NAMALWA (cell line): ENCODE results near the gene INPP5A.

ENCODE experiments used
- DNase-seq: peaks from one replicate; pipeline ENCODE4 v3.0.0-alpha.2; 2015; ENCODE audit warnings: low spot score

Gene INPP5A

DNA sequence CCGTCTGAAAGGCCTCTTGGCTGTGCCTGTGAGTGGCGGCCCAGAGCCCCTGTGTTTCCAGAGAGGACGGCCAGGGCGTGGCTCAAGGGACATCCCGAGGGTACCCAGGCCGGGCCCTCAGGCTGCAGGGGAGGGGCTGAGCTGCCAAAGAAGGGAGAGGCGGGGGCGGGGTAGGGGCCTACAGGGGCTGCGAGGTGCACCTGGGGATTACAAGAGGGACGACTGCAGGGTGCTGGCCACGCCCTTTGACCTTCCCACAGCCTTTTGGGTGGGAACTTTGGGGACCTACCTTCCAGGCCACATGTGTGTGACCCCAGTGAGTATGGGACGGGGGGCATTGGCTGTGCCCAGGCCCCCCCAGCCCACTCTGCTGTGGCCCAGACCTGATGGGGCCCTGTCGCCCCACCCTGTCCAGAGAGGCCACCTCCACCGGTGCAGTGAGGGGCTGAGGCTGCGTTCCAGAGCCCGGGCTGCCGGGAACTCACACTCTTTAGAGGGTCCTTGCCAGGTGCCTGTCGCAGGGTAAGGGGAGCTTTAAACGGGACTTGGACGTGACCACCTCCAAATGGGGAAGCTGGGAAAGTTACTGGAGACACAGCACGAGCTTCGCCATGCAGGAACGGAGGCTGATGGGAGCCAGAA lies 267.3 kb downstream of the INPP5A start:
- no peak for DNase-seq

DNA sequence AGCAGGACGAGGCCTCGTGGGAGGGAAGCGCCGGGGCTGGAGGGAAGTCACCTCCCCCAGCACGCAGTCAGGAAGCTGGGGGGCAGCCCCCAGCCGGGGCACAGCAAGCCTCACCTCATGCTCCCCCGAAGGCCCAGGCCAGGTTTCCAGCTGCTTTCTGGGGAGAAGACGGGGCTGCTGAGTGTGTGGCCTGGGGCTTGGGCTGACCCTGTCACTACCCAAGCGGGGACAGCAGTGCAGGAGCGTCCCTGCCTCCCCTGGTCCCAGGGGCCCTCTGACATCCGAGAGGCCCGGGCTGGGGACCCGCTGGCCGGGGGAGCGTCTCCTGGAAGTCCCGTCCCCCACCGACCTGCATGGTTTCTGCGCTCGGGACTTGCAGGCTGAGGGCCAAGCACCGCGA lies 268.0 kb downstream of the INPP5A start:
- no peak for DNase-seq

DNA sequence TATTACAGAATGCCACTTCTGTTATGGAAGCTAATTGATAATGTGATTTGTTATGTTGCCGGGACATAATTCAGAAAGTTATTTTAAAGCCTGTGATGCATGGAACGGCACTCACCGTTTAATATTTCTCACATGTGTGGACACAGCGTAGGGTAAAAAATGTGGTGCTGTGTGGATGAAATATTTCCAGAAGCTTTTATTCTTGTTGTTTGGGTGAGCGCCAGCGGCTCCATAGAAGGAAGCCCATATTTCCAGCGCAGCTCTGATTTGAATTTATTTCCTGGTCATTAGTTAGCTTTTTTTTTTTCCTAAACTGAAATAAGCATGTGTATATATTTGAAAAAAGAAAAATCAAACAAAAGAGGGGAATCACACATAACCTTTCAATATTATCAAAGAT lies 268.5 kb downstream of the INPP5A start:
- DNase-seq: no peak

DNA sequence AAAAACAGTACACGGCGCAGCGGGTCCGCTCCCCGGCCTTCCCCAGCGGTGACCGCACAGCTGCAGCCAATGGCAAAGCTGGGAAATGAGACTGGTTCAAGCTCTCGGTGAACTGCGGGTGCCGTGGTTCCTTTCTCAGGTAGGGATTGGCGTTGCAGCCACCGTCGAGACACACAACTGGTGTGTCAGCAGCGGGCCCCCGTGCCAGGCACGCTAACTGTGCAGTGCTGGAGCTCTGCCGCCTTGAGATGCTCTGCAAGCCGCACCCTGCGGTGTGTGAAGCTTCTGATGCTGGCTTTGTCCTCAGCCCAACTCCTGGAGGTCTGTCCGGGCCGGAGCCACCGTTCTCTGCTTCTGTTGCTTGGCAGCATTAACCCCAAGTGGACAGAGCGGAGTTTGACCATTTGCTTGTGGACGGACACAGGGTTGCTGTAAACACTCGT lies 269.0 kb downstream of the INPP5A start:
- no peak for DNase-seq

DNA sequence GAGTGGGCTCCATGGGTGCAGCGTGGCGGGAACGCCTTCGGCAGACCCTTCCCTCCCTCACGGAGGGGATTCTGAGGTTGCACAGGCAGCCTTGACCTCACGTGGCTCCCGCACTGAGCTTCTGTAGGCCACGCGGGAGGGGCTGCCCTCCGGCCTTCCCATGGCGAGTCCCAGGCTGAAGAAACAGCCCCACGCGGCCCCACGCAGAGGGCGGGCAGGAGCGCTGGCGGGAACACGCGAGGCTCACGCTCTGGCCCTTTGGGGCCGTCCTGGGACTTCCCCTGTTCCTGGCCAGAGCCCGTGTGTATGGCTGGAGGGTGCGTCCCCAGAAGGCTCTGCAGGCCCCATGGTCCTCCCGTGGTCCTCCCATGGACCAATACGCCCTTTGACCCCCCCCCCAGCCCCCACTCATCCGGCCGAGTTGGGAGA lies 270.0 kb downstream of the INPP5A start:
- DNase-seq: no peak

DNA sequence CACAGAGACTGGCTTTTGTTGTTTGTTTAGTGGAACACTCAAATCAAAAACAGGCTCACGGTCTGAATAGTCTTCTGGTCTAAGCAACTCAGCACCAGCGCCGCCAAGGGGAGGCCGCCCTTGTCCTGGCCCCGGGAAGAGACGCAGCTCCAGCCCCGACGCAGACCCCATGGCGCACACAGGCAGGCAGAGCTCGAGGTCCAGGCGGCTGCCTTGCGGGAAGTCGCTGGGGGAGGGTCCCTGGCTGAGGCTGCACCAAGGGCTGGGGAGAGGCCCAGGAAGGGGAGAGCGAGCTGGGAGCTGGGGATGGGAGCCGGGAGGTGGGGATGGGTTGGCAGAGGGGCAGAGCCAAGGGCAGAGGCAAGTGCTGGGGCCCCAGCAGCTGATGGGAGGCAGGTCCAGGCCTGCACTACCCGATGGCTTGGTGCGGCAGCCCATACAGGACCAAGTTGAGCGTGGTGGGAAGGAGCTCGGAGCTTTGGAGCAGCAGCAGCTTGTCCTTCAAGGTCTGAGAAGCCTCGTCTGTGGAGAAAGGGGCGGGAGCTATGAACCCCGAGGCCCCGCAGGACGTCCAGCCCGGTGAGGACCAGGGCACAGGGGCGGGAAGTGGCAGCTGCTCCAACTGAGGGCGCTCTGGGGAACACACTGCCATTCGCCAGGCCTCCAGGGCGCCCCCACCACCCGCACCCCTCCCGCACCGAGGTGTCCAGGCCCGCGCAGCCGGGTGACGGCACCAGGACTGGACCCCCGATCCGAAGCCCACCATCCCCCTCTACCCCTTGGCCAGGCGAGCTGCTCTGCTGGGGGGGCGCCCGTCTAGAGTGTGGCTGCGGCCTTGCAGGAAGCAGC lies 271.0 kb downstream of the INPP5A start:
- DNase-seq: no peak

DNA sequence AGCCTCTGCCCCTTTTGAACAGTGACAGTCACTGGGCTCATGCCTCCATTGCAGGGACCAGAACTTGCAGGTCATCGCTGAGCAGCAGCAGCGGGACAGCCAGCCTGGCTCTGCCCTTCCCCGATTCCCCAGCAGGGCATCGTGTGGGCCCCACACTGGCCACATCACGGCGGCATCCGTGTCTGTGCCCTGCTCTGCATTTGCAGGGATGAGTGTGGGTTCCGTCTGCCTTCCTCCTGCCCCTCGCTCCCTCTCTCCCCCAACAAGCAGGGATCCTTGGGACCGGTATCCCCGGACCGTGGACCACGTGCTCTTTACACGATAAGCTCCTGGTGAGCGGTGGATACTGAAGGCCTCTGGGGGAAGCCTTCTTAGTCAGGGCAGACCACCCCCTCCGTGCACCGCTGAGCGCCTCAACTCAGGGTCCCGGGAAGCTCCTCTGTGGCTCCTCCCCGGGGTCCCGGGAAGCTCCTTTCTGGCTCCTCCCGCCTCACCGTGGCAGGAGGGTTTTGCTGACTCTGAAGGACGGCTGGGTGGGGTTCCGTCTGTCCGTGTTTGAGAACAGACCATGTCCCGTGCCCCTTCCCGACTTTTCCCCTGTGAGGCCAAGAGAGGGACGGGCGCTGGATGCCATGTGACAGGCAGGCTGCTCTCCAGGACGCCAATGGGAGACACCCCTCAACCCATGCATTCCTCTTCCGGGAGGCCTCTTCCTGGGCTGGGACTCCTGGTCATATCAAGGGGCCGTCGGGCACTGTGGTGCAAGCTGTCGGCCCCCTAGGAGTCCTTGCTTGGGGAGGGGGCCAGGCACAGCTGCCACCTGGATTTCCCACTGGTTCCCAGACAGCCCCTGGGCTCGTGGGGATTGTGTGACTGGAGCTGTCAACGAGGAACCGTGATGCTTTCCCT lies 271.9 kb downstream of the INPP5A start:
- DNase-seq: no peak

DNA sequence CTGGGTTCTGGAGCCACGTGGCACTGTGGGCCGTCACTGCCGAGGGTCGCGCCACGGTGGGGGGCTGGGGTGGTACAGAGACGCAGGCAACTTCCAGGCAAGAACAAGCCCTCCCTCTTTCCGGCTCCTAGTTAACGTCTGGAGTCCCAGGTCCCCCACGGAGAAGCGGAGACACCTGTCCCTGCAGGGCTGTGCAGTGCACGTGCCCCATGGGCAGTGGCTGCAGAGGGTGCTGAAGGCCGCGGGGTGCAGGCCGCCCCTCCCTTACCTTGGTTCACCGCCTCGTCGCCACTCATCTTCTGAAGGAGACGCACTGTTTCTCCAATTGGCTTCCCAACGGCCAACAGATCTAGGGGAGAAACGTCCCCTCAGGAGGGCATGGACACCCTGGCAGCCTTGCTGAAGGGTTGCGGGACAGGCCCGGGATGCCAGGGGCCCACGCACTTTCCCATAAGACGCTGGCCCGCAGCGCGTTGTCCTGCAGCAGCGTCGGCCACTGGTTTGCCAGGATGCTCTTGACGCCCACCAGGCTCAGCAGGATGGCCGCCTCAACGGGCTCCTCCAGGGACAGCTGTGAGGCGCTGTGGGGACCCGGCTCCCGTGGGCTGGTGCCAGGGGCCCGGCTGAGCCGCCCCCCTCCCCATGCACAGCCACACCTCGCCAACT lies 272.7 kb downstream of the INPP5A start:
- DNase-seq: no peak

DNA sequence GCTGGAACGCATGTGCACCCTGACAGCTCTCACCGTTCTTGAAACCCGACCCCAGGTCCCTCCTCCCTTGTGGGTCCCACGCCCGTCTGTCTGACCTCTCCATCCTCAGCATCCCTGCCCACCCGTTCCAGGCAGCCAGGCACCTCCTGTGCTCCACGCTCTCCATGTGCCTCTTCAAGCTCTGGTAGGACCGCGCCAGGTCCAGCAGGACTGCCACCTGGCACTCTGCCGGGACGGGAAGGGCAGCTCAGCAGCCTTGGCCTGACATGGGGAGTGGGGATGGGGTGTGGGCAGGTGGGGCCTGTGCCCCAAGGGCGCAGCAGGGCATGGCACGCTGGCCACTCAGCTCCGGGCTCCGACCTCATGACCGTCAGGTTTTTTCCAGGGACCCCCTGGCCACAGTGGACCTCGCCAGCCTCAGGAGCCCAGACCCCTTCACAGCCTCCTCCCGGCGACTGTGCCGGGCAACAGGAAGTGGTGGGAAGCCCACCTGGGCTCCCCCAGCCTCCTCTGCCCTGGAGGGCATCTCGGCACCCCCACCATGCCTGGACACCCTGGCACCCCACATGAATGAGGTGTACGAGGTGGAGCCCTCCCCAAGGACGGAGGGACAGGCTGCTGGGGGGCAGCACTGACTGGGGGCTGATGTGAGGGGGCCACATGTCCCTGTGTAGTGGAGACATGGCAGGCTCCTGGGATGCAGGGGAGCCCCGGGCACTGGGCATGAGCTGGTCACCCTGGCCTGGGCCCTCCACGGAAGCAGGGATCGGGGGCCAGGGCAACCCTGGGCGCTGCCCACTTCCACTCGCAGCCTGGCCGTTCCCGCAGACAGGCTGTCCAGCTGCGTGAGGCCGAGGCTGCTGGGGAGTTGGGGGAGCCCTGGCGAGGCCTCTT lies 273.5 kb downstream of the INPP5A start:
- no peak for DNase-seq

DNA sequence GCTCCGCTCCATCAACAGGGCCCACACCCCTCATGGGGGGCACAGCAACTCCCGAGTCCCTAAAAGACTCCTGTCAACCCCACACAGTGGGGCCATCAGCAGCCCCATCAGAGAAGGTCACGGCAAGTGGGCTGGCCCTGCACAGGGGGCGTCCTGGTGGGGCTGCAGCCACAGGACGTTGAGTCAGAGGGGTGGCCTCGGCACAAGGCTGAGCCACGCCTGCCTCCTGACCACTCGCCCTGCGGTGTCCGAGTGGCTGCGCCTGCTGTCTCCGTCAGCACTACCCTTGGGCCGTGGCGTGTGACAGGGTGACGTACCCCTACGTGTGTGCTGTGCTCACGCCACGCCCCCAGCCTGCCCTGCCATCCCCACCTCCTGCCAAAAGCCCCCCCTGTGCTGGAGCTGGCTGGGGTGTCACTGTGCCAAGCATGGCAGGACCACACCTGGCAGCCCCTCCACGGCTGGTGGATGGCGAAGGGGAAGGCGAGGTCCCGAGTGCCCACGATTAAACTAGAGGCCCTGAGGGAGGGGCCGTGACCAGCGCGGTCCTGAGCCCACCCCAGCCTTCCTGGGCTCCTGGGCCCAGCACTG lies 274.4 kb downstream of the INPP5A start:
- DNase-seq: no peak

DNA sequence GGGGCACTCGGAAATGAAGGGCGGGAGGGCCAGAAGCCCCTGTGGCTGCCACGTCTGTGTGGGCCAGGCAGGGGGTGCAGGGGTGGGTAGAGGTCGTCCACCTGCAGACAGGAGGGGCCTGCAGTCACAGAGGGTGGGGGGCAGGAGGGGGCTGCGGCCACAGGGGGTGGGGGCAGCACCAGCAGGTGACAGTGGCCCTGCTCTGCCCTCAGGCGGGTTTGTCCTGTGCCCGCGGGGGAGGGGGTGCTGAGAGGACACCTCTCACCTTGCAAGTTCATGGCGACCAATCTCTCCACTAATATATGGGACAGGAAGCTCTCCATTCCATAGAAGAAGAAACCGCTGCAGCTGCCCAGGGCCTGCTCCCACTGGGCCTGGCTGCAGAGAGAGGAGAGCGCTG lies 274.9 kb downstream of the INPP5A start:
- DNase-seq: no peak

DNA sequence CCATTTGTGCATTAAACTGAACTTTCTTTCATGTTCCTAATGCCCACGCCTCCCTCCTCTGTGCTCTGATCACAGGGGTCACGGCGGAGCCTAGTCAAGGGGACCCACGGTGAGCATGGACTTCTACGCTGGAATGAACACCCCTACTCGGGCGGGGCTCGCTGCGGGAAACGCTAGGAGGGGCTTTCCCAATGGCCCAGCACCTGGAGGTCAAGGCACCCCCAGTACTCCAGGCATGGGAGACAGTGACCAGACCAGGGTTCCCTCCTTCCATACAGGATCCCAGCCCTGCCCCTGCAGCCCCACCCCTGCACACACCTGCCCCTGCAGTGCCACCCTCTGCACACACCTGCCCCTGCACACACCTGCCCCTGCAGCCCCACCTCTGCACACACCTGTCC lies 275.4 kb downstream of the INPP5A start:
- no peak for DNase-seq

DNA sequence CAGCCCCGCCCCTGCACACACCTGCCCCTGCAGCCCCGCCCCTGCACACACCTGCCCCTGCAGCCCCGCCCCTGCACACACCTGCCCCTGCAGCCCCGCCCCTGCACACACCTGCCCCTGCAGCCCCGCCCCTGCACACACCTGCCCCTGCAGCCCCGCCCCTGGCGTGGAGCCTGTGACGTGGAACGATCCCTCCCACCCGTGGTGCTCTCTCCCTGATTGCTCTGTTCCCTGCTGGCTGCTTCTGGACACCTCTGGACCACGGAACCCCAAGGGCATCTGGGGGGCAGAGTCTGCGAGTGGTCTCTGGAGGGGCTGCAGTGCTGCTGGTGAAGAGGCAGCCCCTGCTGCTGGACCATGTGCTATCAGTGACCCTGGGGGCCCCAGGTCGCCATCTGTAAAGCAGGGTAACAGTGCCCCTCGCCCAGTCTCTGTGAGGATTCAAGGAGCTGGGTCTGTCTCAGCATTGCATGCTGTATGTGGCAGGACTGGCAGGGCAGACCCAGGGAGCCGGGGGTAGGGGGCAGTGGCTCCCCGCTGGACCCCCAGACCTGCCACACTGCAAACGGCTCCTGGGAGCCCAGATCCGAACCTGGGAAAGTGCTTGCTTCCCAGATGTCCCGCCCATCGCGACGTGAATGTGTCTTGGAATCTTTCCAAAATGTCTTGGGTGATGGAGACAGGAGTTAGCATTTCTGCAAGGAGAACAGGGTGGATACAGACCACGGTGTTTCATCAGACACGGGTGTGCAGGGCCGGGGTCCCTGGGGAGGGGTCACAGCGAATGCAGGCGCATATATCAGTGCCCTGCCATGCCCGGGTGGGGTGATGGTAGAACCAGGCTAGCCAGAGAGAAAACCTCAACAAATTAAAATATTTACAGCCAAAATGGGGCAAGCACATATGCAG lies 276.2 kb downstream of the INPP5A start:
- DNase-seq: no peak

DNA sequence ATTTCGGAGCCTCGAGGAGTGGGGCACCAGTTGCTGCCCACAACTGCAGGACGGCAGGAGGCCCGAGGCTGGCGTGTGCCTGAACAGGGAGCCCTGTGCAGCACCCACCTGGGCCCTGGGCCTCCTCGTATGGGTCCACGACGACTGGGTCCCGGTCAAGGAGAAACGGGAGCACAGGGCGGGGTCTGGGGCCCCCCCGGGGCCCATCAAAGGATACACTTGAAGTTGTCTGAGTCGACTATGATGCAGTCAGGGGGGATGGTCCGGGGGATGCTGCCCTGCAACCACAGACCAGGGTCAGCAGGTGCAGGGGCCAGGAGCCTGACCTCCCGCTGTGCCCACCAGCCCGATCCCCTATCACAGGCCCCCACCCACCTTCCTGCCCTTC lies 276.9 kb downstream of the INPP5A start:
- DNase-seq: no peak

DNA sequence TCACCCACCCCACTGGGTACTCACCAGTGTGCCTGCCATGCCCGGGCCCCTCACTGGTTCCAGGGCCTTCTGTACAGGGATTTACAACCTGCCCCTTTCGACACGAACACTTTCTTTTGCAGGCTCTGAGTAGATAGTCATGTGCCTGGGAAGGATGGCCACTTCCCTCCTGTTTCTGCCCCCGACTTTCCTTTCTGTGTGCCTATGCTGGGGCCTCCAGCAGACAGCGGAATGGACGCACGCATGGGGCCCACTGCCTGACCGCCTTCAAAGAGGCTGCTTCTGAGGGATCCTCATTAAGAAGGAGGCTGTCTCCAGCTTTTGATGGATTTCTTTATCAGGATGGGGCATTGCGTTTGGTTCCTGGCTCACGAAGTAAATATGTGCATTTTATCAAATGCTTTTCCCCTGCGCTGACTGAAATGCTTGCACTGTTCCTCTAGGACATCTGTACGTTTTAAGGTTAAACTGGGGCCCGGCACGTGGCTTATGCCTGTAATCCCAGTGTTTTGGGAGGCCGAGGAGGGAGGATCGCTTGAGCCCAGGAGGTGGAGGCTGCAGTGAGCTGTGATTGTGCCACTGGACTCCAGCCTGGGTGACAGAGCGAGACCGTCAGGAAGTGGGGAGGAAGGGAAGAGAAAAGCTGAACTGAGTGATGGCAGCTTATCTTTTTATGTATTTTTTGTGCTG lies 277.7 kb downstream of the INPP5A start:
- DNase-seq: no peak

DNA sequence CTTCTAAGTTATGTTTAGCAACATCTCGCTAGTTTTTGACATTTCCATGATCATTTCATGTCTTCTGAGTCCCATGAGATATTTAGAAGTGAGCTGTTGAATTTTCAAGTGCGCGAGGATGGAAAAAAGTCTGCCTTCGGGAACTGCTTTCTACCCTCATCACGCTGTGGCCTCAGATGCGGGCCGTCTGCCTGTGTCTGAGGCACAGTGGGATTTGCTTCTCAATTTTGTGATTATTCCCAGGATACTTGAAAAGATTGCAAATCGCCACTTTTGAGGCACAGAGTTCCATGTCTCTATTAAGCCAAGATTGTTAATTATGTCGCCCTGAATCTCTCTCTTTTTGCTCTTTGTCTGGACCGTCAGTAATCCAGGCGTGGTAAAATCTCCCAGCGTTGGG lies 279.1 kb downstream of the INPP5A start:
- no peak for DNase-seq

DNA sequence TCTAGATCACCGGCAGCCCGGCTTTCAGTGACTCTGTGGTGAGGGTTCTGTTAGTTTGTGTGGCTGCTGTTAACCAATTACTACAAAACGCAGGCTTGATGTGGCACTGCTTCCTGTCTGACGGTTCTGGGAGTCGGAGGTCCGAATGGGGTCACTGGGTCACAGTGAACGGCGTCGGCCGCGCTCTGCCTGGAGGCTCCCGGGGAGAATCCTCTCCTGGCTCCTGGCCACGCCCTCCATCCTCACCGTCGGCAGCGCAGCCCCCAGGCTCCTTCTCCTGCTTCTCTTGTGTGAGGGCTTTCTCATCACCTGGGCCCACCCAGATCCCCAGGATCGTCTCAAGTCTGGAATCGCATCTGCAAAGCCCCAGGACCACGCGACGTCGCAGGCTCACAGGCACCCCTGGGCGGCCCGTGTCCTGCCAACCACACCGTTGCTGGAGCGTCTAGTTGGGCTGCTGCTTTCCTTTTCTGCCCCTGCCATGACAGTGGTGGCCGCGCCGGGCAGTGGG lies 280.2 kb downstream of the INPP5A start:
- DNase-seq: no peak

DNA sequence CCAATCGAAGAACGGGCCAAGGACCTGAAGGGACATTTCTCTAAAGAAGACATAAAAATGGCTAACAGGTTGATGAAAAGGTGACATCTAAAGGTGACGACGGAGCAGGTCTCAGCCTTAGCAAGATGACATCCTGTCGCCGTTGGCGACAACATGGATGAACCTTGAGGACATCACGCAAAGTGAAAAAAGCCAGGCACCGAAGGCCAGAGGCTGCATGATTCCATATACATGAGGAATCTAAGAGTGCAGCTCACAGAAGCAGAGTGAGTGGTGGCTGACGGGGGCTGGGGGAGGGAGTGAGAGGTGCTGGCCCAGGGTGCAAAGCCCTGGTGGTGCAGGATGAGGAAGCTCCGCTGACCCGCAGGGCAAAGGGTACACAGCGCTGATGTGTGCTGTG lies 282.5 kb downstream of the INPP5A start:
- no peak for DNase-seq
